GM20431 (cell line): ENCODE data around the gene GSG1L.

Experiments
- in situ Hi-C: fragments of 300-500 bp; cut with MseI, MboI; formaldehyde crosslinking; loops from one replicate; pipeline ENCODE4 v1.15.0; 2020; ENCODE audit warnings: low sequenced_read_pairs; ENCODE audit not compliant: unreplicated experiment

GSG1L gene

DNA sequence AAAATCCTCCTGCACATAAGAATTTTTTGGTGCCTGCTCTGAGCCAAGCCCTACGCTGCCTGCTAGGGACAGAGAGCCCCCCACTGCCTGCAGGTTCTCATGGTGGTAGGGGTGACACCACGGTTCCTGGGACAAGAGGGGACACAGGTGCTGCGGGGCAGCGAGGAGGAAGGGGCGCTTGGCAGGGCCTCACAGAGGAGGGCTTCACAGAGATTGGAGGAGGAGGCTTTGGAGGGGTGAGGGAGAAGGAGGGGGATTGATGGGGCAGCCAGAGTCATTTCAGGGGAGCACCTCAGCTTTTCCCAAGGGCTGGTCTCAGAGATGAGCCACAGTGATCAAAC lies 29.8 kb upstream of the GSG1L start:
- in situ Hi-C loops: loop anchor here (25.0 kb wide), 1 partner anchor 456 kb away; no protein-coding TSS in a partner anchor

DNA sequence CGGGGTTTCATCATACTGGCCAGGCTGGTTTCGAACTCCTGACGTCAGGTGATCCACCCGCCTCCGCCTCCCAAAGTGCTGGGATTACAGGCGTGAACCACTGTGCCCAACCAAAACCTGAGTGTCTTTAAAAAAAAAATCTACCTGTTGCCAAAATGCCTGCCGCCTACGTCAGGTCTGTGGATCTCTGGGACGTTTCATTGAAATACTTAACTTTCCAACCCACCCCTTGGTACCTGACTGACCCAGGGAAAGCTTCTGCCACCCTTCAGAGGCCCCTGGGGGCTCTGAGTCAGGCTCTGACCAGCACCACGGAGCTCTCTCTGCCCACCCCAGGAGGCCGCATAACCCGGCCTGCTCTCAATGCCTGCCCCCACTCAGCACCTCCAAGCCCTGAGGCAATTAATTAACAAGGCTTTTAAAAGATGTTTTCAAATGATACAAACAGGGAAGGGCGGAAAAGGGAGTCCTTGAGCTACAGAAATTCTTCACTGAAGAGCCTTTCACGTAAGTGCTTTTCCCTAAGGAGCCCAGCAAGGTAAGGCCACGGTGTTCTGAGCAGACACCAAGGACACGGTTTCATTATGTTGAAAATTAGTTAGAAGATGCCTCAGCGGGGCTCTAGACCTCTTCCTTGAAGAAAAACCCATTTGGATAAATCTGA lies 29.3 kb upstream of the GSG1L start:
- in situ Hi-C loops: loop anchor here (25.0 kb wide), 1 partner anchor 456 kb away; no protein-coding TSS in a partner anchor

DNA sequence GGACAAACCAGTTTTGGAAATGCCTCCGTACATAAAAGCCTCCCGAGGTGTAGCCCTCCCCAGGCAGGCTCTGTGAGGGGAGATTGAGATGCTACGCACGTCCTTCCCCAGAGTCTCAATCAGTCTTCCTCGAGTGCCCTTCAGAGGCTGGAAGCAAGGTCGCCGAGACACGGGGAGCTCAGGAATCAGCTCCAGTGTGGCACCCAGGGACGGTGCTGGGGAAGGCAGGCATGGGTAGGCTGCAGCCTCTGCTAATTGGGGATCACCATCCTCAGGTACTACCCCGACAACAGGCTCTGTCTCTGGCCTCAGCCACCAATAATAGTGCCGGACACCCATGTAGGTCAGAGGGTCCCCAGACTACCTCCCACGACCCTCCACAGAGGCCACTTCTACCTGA lies 28.1 kb upstream of the GSG1L start:
- in situ Hi-C loops: loop anchor here (25.0 kb wide), 1 partner anchor 454 kb away; no protein-coding TSS in a partner anchor

DNA sequence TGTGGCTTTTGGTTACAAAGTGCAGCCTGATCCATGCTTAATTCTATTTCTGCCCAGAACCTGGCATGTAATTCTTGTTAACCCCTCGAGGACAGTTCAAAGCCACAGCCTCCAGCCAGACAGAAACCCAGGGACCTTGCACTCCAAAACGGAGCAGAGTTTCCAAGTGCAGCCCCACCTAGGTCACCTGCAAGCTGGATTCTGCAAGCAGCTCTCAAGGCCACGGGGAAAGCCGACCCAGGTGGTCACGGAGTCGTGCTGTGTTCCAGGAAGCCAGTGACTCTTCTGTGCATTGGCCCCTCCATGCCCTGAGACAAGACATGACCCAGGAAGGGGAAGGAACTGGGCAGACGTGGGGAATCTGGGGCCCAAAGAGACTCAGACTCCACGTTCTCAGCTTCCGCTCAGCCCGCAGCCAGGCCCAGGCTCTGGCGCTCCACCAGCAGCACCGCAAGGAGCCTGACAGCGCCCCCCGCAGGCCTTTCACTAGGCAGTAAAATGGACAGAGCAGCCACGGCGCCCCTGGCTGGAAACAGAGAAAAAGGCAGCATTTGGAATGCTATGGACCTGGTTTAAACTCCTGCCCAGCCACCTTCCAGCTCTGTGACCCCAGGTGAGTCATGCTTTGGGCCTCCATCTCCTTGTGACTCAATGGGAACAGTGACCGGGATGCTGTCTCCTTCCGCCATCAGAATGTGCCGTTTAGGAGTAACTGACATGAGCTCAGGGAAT lies 27.3 kb upstream of the GSG1L start:
- in situ Hi-C loops: loop anchor here (25.0 kb wide), 1 partner anchor 454 kb away; no protein-coding TSS in a partner anchor

DNA sequence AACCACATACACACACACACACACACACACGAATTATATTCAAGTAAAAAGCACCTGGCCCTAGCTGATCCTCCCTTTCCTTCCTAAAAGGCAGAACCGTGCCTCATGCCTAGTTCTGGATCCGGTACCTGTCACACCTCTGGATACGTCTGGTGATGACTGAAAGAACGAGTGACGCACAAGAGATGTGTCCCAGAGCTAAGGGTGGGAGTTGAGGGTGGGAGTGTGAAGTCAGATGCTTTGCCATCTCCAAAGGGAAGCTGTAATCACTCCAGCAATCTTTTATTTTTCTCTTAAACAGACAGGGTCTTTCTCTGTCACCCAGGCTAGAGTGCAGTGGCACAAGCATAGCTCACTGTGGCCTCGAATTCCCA lies 26.5 kb upstream of the GSG1L start:
- in situ Hi-C loops: loop anchor here (25.0 kb wide), 1 partner anchor 453 kb away; no protein-coding TSS in a partner anchor

DNA sequence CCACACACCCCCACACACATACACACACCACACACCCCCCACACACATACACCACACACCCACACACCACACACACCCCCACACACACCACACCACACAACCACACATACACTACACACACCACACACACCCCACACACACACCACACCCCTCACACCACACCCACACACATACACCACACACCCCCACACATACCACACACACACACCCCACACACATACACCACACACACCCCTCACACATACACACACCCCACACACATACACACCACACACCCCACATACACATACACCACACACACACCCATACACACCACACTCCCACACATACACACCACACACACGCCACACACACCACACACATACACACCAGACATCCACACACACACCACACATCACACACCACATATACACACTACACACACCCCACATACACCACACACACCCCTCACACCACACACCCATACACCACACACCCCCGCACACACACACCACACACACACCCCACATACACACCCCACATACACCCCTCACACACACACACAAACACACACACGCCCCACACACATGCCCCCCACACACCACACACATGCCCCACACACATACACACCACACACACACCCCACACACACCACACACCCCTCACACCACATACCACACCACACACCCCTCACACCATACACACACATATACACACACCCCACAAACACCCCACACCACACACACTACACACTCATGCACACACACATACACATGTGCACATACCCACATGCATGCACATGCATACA lies 25.9 kb upstream of the GSG1L start:
- in situ Hi-C loops: loop anchor here (25.0 kb wide), 1 partner anchor 452 kb away; no protein-coding TSS in a partner anchor

GRCh38 chr16:28087675-28088300 lies 24.3 kb upstream of the GSG1L start:
- in situ Hi-C loops: loop anchor here (25.0 kb wide), 1 partner anchor 450 kb away; no protein-coding TSS in a partner anchor

GRCh38 chr16:28087140-28087660 lies 23.7 kb upstream of the GSG1L start:
- in situ Hi-C loops: loop anchor here (25.0 kb wide), 1 partner anchor 450 kb away; no protein-coding TSS in a partner anchor

GRCh38 chr16:28086186-28087139 lies 22.9 kb upstream of the GSG1L start:
- in situ Hi-C loops: loop anchor here (25.0 kb wide), 1 partner anchor 449 kb away; no protein-coding TSS in a partner anchor

GRCh38 chr16:28085389-28086171 lies 22.1 kb upstream of the GSG1L start:
- in situ Hi-C loops: loop anchor here (25.0 kb wide), 1 partner anchor 448 kb away; no protein-coding TSS in a partner anchor

DNA sequence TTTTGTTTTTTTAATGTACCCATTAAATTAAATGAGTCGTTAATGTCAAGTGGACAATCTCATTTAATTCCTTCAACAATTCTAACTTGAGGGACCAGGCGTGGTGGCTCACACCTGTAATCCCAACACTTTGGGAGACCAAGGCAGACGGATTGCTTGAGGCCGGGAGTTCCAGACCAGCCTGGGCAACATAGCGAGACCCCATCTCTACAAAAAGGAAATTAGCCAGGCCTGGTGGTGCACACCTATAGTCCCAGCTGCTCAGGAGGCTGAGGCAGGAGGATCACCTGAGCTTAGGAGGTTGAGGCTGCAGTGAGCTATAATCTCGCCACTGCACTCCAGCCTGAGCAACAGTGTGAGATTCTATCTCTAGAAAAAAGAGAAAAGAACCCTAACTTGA lies 20.7 kb upstream of the GSG1L start:
- in situ Hi-C loops: loop anchor here (25.0 kb wide), 1 partner anchor 447 kb away; no protein-coding TSS in a partner anchor

DNA sequence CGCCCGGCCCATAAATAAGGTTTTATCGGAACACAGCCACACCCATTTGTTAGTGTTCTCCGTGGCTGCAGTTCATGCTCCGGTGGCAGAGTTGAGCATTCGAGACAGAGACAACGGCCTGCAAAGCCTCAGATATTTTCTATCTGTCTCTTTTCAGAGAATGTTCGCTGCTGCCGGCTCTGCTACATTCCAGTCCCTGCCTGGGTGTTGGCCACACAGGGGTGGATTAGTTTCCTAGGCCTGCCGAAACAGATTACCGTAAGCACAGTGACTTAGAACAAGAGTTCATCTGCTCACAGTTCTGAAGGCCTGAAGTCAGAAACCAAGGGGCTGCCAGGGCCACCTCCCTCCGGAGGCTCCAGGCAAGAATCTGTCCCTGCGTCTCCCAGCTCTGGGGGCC lies 19.1 kb upstream of the GSG1L start:
- in situ Hi-C loops: loop anchor here (25.0 kb wide), 1 partner anchor 445 kb away; no protein-coding TSS in a partner anchor

GRCh38 chr16:28081391-28081968 lies 18.0 kb upstream of the GSG1L start:
- in situ Hi-C loops: loop anchor here (25.0 kb wide), 1 partner anchor 444 kb away; no protein-coding TSS in a partner anchor

DNA sequence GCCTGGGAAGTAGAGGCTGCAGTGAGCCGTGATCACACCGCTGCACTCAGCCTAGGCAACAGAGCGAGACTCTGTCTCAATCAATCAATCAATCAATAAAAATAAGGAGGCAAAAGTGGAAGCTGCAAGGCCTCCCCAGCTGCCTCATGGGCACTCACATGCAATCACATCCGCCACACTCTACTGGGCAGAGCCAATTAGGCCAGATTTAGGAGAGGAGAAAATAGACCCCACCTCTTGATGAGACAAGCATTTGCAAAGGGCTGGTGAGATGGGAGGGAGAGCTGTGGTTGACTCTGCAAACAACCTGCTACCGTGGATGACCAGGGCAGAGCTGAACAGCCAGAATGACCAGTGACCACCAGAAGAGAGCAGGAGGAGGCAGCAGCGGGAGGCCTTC lies 14.7 kb upstream of the GSG1L start:
- in situ Hi-C loops: loop anchor here (25.0 kb wide), 1 partner anchor 441 kb away; no protein-coding TSS in a partner anchor

- in situ Hi-C loops: no loop called here
These were observed 10.3 kb upstream of the GSG1L start for GRCh38 chr16:28073836-28074235.

DNA sequence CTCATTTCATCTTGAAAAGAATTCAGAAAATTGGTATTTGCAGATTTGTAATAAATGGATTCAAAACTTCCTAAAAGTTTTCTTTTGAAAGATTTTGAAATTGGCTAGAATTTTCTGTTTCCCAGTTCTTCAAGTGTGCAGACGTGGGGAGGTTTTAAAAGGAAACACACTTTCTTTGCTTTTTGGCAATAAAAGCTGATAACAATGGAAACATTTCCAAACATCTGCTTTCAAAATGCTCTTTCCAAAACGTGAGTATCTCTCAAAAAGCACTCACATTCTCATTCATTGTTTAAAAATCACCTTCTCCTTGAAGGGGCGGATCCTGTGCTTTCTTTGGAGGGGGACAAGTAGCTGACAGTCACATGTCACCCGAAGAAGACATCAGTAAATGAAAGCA lies 8.6 kb upstream of the GSG1L start:
- in situ Hi-C loops: no loop called here
